Heart left ventricle (tissue), 16 donors: ENCODE results near the gene CHAT. TPM values are rescaled to one million over a fixed set of nuclear protein-coding genes. Genes with fewer than 3 reads are reported as not detected.

ENCODE experiments used
- ATAC-seq, 4 donors: fragments of 200-7000 bp; cut with Tn5 transposase; one replicate each; pipeline ENCODE4 v1.9.1; 2020 to 2022; ENCODE audit warnings: moderate library complexity in 4 of 4, mild to moderate bottlenecking in 3 of 4, moderate number of reproducible peaks in 1 of 4
- DNase-seq, 5 donors: peaks; one replicate each; pipeline ENCODE4 v3.0.0-alpha.2; 2020
- H3K27ac ChIP-seq, 12 donors: fragments of 200-600 bp; sonication (generic) in 4 of 12; one replicate each; pipeline versions ENCODE4 v1.5.0 to v1.8.0; 2016 to 2022; ENCODE audit warnings: mild to moderate bottlenecking in 2 of 12
- H3K27me3 ChIP-seq, 9 donors: fragments of 200-600 bp; sonication (generic) in 2 of 9; one replicate each; pipeline versions ENCODE4 v1.5.1 to v1.8.0; 2016 to 2022; ENCODE audit warnings: mild to moderate bottlenecking in 3 of 9
- H3K36me3 ChIP-seq, 9 donors: fragments of 200-600 bp; sonication (generic) in 2 of 9; one replicate each; pipeline versions ENCODE4 v1.5.0 to v1.8.0; 2018 to 2022; ENCODE audit warnings: mild to moderate bottlenecking in 2 of 9
- H3K4me1 ChIP-seq, 12 donors: fragments of 200-600 bp; sonication (generic) in 4 of 12; one replicate each; pipeline versions ENCODE4 v1.5.0 to v1.8.0; 2016 to 2022; ENCODE audit warnings: mild to moderate bottlenecking in 3 of 12
- H3K4me3 ChIP-seq, 12 donors: fragments of 200-600 bp; sonication (generic) in 4 of 12; one replicate each; pipeline versions ENCODE4 v1.5.0 to v1.8.0; 2017 to 2022; ENCODE audit warnings: mild to moderate bottlenecking in 9 of 12, moderate library complexity in 4 of 12
- H3K9me3 ChIP-seq, 12 donors: fragments of 200-600 bp; sonication (generic) in 4 of 12; one replicate each; pipeline versions ENCODE4 v1.5.0 to v1.8.0; 2016 to 2022; ENCODE audit warnings: mild to moderate bottlenecking in 1 of 12
- CTCF ChIP-seq, 12 donors: fragments of 200-600 bp; sonication (generic) in 4 of 12; IDR thresholded peaks; one replicate each; pipeline versions ENCODE4 v1.5.0 to v1.8.0; 2018 to 2022; ENCODE audit warnings: antibody characterized with exemption in 12 of 12, mild to moderate bottlenecking in 5 of 12
- POLR2A ChIP-seq, 2 donors: fragments of 450-650 bp; IDR thresholded peaks; one replicate each; pipeline ENCODE4 v1.6.1; 2017; ENCODE audit warnings: antibody characterized with exemption in 2 of 2, mild to moderate bottlenecking in 2 of 2, moderate library complexity in 2 of 2
- WGBS, 4 donors: extraction: QIAGEN DNeasy Blood & Tissue Kit in 2 of 4; methylation state at CpG; one replicate each; pipeline versions ENCODE4 v1.1.5 to v1.1.7; 2013 to 2018; 5-methylcytosine and 5-hydroxymethylcytosine counted together
- intact Hi-C, 10 donors: fragments of 100-400 bp; cut with DNase I; formaldehyde crosslinking; loops; one replicate each; pipeline versions ENCODE4 v1.11.1 to v1.14.2; 2022
- polyA plus RNA-seq, 2 donors: library from polyadenylated mRNA; stranded (reverse); fragments of 200-250 nt; gene quantifications; one replicate each; pipeline ENCODE4 v1.2.3, GENCODE V29; 2013
- total RNA-seq, 9 donors: library from RNA; depleted of rRNA in 2 of 9; stranded (reverse); fragments of >200 nt in 2 of 9; fragmentation: NEBNext Ultra II Directional in 3 of 9; extraction: Animal tissue kit (Norgen Biotek cat#: 25700) in 3 of 9; gene quantifications; one replicate each; pipeline versions ENCODE4 v1.1.0 to v1.2.4, GENCODE V29; 2016 to 2023
- donor health status: ischemic (EF 13 %, LVEDD 7.1; RV severe dilation, severe dysfunction).
- donor health status: healthy with polysubstance abuse.
- donor health status: DM: no; HTN: yes; CAD: no.
- donor health status: DM: no; HTN: no; CAD: no.
- donor health status: ischemic (EF 25% LVEDD 6.9; RV normal size, moderate dysfunction).
- donor health status: ischemic (EF 25% LVEDD 5.7; RV mildly dilated, moderate dysfunction).
- donor health status: healthy.
- donor health status: DM: yes; HTN: yes; CAD: no.
- donor health status: ischemic (EF 35%, LVEDD 5.7; RV mildly dilated, moderate dysfunction).
- donor health status: nonischemic (EF 11% LVEDD 7.7; RV severe dilation, severe dysfunction).
- donor health status: DM: yes; HTN: yes; CAD: no.
- donor health status: PGD.
- donor health status: ischemic (EF 29% LVEDD 5.4; RV normal size, mild dysfunction).
- donor health status: nonischemic (EF 23%, LVEDD 6.1; RV moderate dilation, normal function).

The CHAT gene
- total and polyA plus RNA-seq, 11 donors = not detected

- intact Hi-C loops = loop anchor here in 1 of 10 donors (10.0 kb wide), 1 partner anchor 152 kb away; no protein-coding TSS in a partner anchor
- Histone ChIP-seq H3K4me1 (peaks cover 0 to 9% (median 0%) of the 10 kb centered on the region in 12 donors), H3K9me3 (no peaks in the 10 kb centered on the region), H3K27ac (no peak overlapping the region), H3K27me3 (peaks cover 0 to 63% (median 5%) of the 10 kb centered on the region in 9 donors), H3K4me3 (no peak overlapping the region), H3K36me3 (no peaks in the 10 kb centered on the region)
- 59 to 71% (median 66%) methylated on average over 2 of the region's 2 CpGs for WGBS, 4 donors
- ATAC-seq = no peak
- no peak for DNase-seq
- TF ChIP-seq POLR2A (IDR thresholded peaks at IDR 0.05) (no peak), CTCF (IDR thresholded peaks at IDR 0.05) (no peak)
These were observed 11.3 kb upstream of the CHAT start for GRCh38 chr10:49602380-49603023.

- no peak for DNase-seq
- ATAC-seq = peak in 2 of 4 donors; percentile 43 to 53
- Histone ChIP-seq H3K36me3 (no peaks in the 10 kb centered on the region), H3K4me1 (peaks cover 0 to 24% (median 0%) of the 10 kb centered on the region in 12 donors), H3K4me3 (no peak overlapping the region), H3K9me3 (no peaks in the 10 kb centered on the region), H3K27ac (no peak overlapping the region), H3K27me3 (peaks cover 8 to 73% (median 32%) of the 10 kb centered on the region in 9 donors)
- intact Hi-C loops = loop anchor here in 1 of 10 donors (10.0 kb wide), 1 partner anchor 149 kb away; no protein-coding TSS in a partner anchor
- TF ChIP-seq POLR2A (IDR thresholded peaks at IDR 0.05) (no peak), CTCF (IDR thresholded peaks at IDR 0.05) (no peak)
- 63 to 69% (median 63%) methylated on average over 6 of the region's 6 CpGs for WGBS, 4 donors
These were observed 8.5 kb upstream of the CHAT start for GRCh38 chr10:49605216-49605938.

GRCh38 chr10:49605939-49606509, 7.8 kb upstream of the CHAT start:
- H3K36me3 ChIP-seq = no peaks in the 10 kb centered on the region
- intact Hi-C loops = loop anchor here in 1 of 10 donors (10.0 kb wide), 1 partner anchor 149 kb away; no protein-coding TSS in a partner anchor
- H3K9me3 ChIP-seq = no peaks in the 10 kb centered on the region
- no peak overlapping the region for H3K4me3 ChIP-seq
- H3K4me1 ChIP-seq = peaks cover 0 to 30% (median 0%) of the 10 kb centered on the region in 12 donors
- DNase-seq = no peak
- 50 to 59% (median 51%) methylated on average over 3 of the region's 3 CpGs for WGBS, 4 donors
- peaks cover 14 to 75% (median 39%) of the 10 kb centered on the region in 9 donors for H3K27me3 ChIP-seq
- no peak overlapping the region for H3K27ac ChIP-seq
- ATAC-seq = no peak
- TF ChIP-seq CTCF (IDR thresholded peaks at IDR 0.05) (no peak), POLR2A (IDR thresholded peaks at IDR 0.05) (no peak)
